Thoracic aorta (tissue), 2 donors: ENCODE results near the gene SPO11. TPM values are rescaled to one million over a fixed set of nuclear protein-coding genes. Genes with fewer than 3 reads are reported as not detected.

Source experiments
- ATAC-seq: fragments of 150-250 bp; one replicate; pipeline ENCODE4 v1.8.0; 2017; ENCODE audit warnings: low read depth; ENCODE audit not compliant: insufficient number of reproducible peaks, low FRiP score
- DNase-seq: peaks from one replicate; pipeline ENCODE4 v3.0.0-alpha.2; 2020; ENCODE audit warnings: low spot score
- H3K27ac ChIP-seq, 2 donors: fragments of 200-600 bp; sonication (generic); 1 replicate in 1 of 2; 2 replicates in 1 of 2; pipeline ENCODE4 v1.5.1; 2016; ENCODE audit warnings: mild to moderate bottlenecking in 2 of 2, moderate library complexity in 2 of 2
- H3K27me3 ChIP-seq: fragments of 200-600 bp; sonication (generic); replicated peaks from 2 replicates; pipeline ENCODE4 v1.6.0; 2016; ENCODE audit warnings: mild to moderate bottlenecking; ENCODE audit not compliant: insufficient read depth
- H3K36me3 ChIP-seq: fragments of 200-600 bp; sonication (generic); one replicate; pipeline ENCODE4 v1.5.1; 2016
- H3K4me1 ChIP-seq, 2 donors: fragments of 200-600 bp; sonication (generic); 1 replicate in 1 of 2; 2 replicates in 1 of 2; pipeline versions ENCODE4 v1.5.1 to v1.6.0; 2016; ENCODE audit warnings: low read depth in 2 of 2, mild to moderate bottlenecking in 1 of 2; ENCODE audit not compliant: control insufficient read depth in 1 of 2
- H3K4me3 ChIP-seq: fragments of 200-600 bp; sonication (generic); 2 replicates; pipeline ENCODE4 v1.5.1; 2016; ENCODE audit warnings: mild to moderate bottlenecking
- H3K9me3 ChIP-seq: fragments of 200-600 bp; sonication (generic); 2 replicates; pipeline ENCODE4 v1.5.1; 2016
- CTCF ChIP-seq: fragments of 200-600 bp; sonication (generic); IDR thresholded peaks from one replicate; pipeline ENCODE4 v1.5.1; 2019; ENCODE audit warnings: antibody characterized with exemption
- total RNA-seq, 2 donors: library from RNA; depleted of rRNA; stranded (reverse); fragments of >200 nt; gene quantifications; one replicate each; pipeline versions ENCODE4 v1.1.0 to v1.2.3, GENCODE V29; 2016

Gene SPO11
- total RNA-seq, 2 donors from 2014 or later: not detected

DNA sequence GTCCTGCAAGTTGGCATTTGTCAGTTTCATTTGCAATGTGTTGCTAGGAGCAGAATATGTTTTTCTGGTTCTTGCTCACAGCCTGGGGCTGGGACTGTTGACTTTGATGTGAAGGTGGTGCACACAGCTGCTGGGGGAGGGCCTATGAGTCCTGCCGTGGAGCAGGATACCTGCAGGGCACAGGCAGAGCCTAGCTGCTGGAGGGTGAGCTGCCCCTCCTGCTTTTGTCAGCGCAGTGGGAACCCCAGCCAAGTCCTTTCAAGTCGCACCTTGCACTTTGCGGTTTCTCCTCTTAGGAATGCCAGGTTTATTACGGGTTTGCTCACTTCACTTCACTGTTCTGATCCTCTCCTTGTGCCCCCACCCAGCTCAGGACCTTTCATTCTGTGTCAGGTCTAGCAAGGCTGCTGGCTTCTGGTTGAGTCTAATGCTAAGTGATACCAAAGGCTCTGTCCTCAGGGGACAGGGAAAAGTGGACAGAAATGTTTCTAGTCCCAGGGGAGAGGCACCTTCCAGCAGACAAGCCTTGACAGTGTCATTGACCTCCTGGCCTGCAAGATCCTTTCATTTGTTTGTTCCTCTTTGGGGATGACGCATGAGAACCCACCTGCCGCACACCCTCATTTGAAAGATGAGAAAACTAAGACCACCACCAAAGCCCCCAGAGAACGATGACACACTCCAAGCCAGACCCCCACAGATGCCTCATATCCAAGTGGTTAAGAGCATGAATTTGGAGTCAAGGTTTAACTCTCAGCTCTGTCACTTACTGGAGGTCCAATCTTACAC lies 2.7 kb upstream of the SPO11 start:
- ATAC-seq (no peak), DNase-seq (no peak)
- no peaks in the 10 kb centered on the region for H3K36me3 ChIP-seq
- H3K4me1 ChIP-seq: no peaks in the 10 kb centered on the region
- TF ChIP-seq CTCF: no peak
- H3K4me3 ChIP-seq: no peak overlapping the region
- no peak overlapping the region for H3K27ac ChIP-seq
- H3K27me3 ChIP-seq: no peaks in the 10 kb centered on the region
- no peaks in the 10 kb centered on the region for H3K9me3 ChIP-seq

DNA sequence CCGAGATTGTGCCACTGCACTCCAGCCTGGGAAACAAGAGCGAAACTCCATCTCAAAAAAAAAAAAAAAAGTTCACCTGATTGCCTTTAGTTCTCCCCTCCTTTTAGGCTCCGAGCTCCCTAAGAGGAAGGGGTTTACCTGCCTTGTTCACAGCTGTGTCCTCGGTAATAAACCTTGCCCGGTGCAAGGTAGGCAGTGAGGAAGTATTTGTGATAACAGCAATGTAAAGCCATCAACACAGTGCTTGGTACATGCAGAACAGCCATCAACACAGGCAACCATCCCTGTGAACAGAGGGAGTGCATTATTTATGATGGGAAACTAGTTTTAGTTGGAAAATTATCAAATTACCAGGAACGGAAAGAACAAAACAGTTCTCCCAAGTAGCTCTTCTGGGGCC lies 1.8 kb upstream of the SPO11 start:
- H3K27ac ChIP-seq: no peak overlapping the region
- H3K27me3 ChIP-seq: no peaks in the 10 kb centered on the region
- no peaks in the 10 kb centered on the region for H3K4me1 ChIP-seq
- no peak for ATAC-seq
- H3K36me3 ChIP-seq: no peaks in the 10 kb centered on the region
- no peak overlapping the region for H3K4me3 ChIP-seq
- TF ChIP-seq CTCF: no peak
- no peaks in the 10 kb centered on the region for H3K9me3 ChIP-seq
- no peak for DNase-seq

- Histone ChIP-seq H3K9me3 (no peaks in the 10 kb centered on the region), H3K27me3 (no peaks in the 10 kb centered on the region), H3K4me3 (no peak overlapping the region), H3K27ac (no peak overlapping the region), H3K4me1 (no peaks in the 10 kb centered on the region), H3K36me3 (no peaks in the 10 kb centered on the region)
- ATAC-seq (no peak), DNase-seq (no peak)
- no peak for TF ChIP-seq CTCF
Measured at GRCh38 chr20:57330998-57331397, 1.4 kb downstream of the SPO11 start.

DNA sequence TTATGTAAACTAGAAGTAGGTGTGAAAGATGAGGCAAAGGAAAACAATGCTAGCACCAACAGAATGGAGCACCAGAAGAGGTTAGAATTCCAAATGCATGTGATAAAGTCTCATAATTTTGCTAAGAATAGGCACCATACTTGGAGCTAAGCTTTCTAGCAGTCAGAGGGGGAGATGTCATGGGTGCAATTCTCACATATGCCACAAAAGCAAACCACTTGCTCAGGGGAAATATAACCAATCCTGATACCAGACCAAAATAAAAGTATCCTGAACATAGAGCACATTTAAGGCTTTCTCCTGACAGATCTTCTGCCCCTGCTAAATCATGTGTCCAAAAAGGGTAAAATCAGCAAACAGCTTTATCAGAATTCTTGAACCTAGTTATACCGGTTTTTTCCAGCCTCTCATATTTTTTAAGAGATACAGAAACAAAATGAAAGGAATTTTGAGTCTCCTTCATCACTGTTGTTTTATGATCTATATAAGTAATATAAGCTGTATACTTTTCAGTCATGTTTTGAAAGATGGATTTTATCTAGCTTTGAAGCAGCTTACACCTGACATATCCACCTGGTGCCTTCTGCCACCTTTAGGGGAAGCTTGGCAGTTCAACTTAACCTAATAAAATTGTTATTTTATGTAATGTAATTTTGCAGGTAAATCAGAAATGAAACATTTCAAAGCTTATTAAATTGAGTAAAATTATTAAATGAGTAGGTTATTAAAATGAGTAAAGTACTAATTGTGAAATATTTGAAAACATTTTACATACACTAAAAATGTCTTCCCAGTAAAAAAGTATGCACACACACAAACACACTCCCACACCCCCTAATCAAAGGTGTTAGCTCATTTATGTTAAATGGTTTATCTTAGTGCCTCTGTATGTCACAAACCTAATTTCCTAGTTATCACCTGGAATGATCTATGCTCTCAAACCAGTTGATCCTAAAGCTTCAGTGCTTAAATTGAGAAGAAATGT lies 2.8 kb downstream of the SPO11 start:
- DNase-seq: no peak
- no peaks in the 10 kb centered on the region for H3K27me3 ChIP-seq
- no peak for TF ChIP-seq CTCF
- no peak overlapping the region for H3K27ac ChIP-seq
- no peaks in the 10 kb centered on the region for H3K36me3 ChIP-seq
- no peaks in the 10 kb centered on the region for H3K9me3 ChIP-seq
- no peak overlapping the region for H3K4me3 ChIP-seq
- H3K4me1 ChIP-seq: no peaks in the 10 kb centered on the region
- no peak for ATAC-seq

DNA sequence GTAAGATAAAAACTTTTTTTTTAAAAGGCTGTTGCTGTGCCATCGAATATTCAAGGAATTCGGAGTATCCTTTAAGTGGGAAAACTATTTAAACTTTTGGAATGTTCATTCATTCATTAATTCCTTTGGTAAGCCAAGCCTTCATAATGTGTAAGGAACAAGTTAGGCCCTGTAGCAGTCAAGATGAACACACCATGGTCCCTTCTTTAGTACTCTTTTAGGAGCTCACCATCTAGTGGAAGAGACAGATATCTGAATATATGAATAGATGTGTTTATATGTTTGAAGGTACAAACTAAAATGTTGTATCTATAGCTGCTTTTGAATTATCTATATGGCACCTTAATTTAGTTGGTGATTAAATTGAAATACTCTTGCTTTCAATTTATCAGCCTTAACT lies 5.8 kb downstream of the SPO11 start:
- H3K36me3 ChIP-seq: no peaks in the 10 kb centered on the region
- no peak for TF ChIP-seq CTCF
- DNase-seq (no peak), ATAC-seq (no peak)
- no peaks in the 10 kb centered on the region for H3K27me3 ChIP-seq
- no peak overlapping the region for H3K27ac ChIP-seq
- H3K4me3 ChIP-seq: no peak overlapping the region
- no peaks in the 10 kb centered on the region for H3K4me1 ChIP-seq
- H3K9me3 ChIP-seq: no peaks in the 10 kb centered on the region
